HG02610 (cell line): ENCODE data around the gene BHLHE41.

ENCODE experiments used
- ATAC-seq: cut with Tn5 transposase; IDR thresholded peaks from one replicate; pipeline ENCODE4 v1.9.1; 2021; ENCODE audit warnings: mild to moderate bottlenecking, moderate library complexity; ENCODE audit not compliant: unreplicated experiment

BHLHE41 gene

DNA sequence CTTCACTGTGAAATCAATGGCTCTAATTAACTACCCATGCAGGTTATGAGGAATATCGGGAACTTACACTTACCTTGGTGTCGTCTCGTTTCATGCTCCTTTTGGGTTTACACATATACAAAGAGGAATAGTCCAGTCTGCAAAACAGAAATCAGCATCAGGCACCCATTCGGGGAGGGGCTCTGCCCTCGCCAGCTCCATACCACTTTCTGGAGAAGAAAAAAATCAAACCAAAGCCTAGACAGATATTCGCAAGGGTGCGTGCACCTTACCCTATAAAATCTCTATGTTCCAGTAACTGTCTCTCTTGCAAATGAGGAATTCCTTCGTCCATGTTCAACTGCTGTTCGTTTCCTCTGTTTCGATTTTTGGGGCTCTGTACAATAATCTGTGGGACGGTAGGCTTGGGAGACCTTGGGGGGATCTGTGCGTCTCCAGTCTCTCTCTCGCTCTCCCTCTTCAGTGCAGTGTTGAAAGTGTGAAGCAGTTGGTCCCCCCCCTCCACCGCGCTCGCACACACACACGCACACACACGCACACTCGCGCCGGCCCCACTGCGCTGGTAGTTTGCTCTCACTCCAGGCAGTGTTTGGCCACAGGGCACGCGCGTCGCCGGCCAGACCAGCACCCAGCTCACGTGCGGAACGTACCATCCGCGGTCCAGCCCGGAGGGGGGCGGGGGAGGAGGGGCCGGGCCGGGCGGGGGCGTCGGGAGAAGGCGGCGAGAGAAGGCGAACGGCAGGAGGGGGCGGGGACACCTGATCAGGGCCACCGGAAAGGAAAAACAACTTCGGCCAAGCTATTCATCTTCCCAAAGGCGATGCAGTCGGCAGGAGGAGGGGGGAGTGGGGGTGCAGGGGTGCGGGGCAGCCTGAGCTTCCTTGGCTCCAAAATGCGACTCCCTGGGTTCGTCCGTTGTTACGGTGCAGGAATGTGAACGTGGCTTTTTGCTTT is at the start of gene BHLHE41:
BHLHE41 (minus strand) TSS at position 592 of the 954 bp plus-strand sequence; CDS start at position 334, 258 bp downstream.
- no peak for ATAC-seq

DNA sequence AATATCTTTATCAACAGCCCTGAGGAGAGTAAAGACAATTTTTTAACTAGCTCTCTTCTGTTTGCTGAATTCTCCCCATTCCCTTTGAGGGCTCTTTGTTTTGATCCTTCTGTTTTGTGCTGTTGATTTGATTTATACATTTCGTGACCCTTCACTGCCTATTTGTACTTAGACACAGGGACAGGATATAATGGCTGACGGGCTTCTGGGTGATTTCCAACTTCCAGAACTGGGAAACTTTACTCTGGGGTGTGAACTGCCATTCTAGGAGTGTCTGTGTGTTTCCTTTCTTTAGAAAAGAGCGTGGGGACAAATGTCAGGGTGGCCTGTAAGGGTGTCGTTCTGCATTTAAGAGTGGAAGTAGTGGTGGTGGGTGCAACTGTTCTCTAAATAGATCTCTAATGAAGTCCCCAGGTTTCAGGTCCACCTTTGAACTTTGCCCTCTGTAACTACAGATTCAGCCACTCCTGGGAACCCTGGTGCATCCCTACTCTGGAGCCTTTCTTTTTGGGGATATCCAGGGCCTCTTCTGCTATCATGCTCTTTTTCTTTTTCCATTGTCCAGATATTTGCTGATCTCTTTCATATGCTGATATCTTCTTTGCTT is 48.2 kb upstream of the BHLHE41 start:
- ATAC-seq, result no peak

DNA sequence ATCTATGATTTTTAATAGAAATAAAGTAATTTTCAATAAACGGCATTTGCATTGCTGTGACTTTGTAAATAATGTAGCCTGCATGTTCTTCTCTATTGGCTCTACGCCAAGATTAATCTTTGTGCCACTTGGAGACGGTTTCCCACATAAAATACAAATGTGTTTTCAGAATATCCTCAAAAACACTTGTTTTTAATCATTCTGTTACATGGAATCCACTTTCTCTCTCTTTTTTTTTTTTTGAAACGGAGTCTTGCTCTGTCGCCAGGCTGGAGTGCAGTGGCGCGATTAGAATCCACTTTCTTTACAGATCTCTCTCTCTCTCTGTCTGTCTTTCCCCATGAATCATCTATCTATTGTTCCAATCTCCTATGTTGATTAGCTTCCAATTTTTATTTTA is 47.7 kb upstream of the BHLHE41 start:
- ATAC-seq, result no peak

DNA sequence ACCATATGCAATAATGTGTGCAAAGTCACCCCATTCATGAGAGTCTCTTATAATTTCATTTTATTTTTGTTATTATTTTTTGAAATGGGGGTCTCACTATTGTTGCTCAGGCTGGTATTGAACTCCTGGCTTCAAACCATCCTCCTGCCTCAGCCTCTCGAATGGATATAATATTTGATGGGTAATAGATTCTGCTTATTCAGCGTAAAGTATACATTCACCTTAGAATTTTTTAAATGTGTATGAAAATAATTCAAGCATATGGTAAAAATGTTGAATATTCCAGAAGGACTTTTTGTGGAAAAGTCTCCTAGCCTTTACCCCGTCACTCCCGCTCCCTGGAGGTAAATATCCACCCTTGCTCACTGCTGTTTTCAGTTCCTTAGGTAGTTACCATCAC is 47.2 kb upstream of the BHLHE41 start:
- ATAC-seq, result no peak

DNA sequence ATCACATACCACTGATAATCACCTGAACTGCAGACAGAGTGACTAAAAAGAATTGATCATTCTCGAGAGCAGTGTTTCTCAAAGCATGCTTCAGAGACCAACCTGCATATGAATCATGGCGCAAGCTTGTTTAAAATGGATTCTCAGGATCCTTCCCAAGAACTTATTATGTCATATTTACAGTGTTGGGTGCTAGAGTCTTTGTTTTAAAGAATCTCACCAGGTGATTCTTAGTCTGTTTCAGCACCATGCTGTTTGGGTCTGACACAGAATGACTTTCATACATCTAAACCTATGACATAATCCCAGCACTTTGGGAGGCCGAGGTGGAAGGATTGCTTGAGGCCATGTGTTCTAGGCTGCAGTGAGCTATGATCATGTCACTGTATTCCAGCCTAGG is 39.3 kb upstream of the BHLHE41 start:
- ATAC-seq, result no peak

DNA sequence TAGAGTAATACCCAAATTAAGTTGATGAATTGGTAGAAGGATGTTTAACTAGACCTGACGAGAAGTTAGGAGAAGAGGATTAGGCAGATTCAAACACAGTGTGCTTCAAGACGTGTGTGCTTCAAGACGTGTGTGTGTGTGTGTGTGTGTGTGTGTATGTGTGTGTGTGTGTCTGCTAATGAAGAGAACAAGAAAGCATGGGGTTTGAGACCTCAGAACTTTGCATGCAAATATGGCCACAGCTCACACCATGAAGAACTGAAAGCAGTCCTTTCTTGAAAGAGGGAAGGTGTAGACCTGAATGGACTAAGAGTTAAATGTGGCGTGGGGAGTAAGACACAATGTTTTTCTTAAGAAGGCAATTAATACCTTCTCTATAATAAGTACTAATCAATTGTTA is 38.1 kb upstream of the BHLHE41 start:
- peak; percentile 79 for ATAC-seq

DNA sequence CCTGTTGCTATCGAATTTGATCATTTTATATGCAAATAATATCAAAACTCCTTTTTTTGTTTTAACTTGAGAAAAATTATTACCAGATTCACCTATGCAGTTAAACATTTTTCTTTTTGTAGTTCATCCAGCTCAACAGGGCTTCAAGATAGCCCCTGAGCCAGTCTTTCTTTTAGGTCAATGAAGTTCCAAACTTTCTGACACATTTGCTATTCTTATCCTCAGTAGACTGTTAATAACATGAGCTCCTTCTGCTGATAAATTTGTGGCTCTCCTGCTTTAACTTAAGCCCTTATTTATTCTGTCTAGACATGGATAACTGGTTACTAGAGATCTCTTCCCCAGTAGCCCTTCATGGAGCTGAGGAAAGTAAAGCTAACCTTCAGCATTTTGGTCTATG is 37.3 kb upstream of the BHLHE41 start:
- no peak for ATAC-seq

DNA sequence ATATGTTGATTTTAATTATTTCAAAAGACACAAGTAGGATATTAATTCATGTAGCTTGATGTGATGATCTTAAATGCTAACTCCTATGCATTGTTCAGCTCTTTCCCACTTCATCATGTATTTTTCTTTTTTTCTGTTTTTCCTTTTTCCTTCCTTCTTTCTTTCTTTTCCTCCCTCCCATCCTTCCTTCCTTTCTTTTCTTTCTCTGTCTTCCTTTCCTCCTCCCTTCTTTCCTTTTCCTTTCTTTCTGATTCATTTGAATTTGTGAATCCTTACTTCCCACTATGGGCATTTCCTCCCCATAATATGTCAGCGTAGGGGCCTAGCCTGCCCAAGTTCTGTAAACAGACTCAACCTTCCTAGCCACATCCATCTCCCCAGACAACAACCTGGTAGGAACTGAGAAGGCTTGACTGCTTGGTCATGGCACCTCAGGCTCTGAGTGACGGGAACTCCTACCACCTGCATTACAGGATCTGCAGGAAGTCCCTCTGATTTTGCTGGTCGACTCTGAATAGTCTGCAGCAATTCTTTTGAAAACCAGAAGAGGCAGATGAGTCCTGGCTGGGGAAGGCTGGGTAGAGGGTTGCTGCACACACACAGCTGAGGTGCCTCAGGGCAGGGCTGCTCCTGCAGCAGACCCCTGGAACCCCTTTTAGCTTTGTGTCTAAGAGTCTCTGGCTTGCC is 33.4 kb upstream of the BHLHE41 start:
- no peak for ATAC-seq

DNA sequence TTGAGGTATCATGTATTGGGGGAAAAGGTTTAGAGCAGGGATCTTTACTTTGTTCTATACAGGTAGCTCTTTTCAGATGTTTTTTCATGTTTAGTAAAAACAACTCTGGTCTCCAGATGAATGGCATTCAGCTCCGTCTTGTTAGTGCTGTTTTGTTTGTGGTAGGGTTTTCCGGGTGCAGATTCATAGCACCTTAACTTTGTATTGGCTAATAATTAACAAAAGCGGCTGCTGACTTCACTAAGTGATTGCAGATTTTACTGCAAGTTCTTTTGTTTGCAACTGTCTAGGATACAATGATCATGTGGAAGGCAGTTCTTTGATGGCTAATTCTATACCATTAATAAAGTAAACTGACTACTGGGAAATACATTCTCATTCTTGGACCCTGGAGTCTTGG is 32.2 kb upstream of the BHLHE41 start:
- peak; percentile 0 for ATAC-seq

DNA sequence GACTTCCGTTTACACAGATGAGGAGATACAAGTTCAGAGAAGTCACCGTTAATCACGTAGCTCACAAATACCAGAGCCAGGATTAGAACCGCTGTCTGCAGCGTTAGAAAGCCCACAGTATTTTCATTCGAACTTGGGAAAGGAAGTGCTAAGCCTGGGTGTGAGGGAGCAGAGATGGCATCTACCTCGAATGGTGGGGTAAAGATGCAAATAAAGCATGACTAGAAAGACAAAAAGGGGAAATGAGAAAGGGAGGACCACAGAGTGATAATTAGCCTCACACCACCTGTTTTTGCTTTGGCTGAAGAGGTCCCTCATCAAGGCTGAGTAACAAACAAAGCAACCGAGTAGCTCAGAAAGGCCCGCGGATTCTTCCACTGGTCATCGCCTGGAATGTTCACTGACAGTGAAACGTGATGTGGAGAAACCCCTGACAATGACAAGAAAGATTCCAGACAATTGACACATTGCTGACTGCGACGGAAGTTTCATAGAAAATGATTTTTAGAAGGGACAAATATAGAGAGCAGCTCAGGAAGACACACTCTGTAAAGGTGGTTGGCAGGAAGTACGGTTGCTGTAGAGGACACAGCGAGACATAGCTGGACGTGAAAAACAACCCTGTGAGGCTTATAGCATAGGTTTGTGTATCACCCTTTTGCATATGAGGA is 31.5 kb upstream of the BHLHE41 start:
- ATAC-seq, result peak; percentile 91

DNA sequence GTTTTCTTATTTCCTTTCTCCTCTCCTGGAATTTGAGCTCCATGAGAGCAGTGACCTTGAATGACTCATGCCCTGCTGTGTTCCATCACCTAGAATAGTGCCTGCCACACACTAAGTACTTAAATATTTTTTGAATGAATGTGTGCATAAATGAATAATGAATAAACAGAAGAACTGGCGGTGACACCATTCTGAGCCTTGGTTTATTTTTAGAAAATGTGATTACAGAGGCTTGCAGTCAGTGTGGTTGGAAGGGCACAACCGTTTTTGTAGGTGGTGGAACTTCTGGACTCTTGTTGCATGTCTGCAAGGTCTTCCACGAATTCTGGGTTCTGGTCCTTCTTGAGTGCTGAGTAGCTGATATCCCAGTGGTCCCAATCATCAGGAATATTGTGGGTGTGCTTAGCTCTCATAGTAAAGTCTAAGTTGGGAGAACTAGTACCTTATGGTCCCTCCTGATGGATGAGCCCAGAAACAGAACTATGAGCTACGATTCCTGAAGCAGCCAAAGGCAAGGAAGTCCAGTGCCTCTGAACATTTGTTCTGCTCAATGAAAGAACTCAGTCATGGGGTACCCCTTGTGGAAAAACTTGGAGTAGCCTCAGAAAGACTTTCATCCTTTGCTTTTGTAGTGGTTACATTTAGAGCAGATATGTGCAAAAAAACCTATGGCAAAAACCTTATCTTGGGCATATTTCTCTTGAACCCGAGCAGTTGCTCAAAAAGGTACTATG is 28.8 kb upstream of the BHLHE41 start:
- no peak for ATAC-seq

DNA sequence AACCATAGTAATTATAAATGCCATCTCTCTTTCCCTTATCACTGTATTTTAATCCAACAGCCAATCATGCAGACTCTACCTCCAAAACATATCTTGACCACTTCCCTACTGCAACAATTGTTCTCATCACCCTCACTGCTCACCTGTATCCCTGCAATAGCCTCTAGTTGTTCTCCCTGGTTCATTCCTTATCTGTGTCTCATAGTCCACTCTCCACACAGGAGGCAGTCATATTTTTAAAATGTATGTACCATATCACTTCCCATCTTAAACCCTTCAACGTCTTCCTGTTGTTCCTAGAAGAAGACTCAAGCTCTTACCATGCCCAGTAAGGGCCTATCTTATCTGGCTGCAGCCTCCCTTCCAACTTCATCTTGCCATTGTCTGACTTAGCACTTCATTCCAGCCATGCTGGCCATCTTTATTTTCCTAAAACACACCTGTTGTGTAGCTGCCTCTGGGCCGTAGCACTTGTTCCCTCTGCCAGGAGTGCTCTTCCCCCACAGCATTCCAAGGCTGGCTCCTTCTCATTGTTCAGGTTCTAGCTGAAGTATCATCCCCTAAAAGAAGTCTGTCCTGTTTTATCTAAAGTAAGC is 27.8 kb upstream of the BHLHE41 start:
- no peak for ATAC-seq

DNA sequence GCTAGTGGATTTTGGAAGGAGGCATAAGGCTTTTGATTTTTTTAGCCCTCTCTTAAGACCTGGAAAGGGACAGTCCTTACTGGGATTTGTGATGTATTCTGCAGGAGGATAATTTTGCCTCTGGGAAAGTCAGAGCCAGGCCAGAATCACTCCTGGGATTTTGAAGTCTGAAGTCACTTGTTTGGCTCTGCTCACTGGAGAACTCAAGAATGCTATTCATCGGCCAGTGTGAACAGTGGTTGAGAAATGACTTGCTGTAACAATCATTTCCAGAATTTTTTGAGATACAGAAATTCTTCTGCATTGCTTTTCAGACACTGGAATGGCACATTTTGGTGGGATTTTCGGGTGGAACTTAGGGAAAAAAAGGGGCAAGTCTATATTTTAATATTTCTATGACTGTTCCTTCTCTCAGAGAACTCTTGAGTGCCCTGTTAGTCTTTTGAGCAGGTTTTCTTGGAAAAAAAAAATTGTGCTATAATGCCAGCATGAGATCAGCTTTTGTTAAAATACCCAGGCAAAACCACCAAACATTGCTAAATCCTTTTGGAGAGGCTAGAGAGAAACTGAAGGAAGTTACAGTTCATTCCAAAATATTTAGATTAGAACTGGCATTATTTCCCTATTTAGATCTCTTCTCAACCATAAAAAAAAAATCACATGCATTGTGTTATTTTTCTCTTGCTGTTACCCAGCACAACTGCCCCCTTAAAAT is 26.1 kb upstream of the BHLHE41 start:
- ATAC-seq, result no peak

DNA sequence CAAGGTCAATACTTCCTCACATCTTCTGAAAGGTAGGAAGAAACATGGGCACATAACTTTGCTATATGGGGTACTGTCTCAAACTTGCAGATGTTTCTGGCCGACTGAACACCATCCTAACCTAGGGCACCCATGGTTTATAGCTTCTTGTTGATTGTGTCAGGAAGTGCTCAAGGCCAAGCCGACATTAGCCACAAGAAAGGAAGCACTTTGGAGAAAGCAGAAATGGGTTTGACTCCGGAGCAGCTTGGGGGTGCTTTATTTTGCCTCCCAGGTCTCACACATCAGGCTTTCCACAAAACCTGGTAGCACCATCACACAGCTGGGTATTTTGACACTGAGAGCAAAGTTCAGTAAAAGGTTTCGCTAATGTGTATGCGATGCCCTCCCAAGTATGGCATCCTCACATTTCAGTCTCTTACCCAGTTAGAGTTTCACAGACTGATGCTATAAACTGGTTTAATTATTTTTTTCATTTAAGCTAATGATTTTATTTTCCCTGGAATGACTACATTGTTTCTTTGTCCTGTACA is 25.2 kb upstream of the BHLHE41 start:
- no peak for ATAC-seq

DNA sequence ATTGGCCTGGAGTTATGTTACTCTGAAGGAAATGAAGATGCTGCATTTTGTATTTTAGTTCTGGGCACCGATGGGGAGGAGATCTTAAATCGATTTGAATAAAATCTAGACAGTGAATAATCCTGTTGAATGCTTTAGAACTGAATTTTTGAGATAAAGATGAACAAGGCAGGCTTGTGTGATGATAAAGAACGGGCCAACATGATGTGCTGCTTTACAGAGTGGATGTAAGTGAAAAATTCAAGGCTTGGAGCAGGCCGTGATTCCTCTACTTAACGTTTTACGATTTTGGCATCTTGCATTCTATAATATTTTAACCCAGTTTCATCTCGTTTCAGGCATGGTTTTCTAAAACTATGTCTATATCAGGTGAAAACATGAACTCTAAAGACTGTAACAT is 23.5 kb upstream of the BHLHE41 start:
- no peak for ATAC-seq

DNA sequence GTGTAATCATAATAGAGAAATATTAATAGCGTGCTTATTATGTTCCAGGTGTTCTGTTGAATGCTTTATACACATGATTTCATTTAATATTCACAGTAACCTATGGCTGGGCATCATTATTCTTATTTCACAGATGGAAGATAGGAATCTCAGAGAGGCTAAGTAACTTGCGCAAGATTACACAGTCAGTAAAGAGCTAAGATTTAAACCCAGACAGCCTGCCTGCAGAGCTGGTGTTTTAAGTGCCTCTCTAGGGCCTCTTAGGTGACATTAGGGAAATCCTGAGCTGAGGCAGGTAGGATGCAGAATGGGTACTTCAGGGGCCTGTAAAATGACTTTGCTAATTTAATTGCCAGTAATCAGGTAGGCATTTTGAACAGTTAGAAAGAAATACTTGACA is 18.5 kb upstream of the BHLHE41 start:
- ATAC-seq, result no peak

DNA sequence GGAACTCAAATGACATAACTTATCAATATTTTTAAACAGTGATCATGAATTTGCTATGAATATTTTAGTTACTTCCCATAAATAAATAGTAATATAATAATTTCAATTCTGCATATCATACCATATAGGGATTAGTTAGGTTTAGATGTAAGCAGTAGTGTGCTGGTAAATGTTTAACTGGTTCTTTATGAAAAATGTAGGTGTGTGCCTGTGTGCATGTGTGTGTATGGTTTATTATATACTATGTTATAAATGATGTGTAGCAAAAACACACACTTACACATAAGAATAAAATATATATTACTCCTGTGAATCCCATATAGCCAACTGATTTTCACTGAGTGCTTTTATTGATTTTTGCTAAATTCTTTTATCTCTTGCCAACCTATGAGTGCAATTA is 14.0 kb upstream of the BHLHE41 start:
- ATAC-seq, result no peak

DNA sequence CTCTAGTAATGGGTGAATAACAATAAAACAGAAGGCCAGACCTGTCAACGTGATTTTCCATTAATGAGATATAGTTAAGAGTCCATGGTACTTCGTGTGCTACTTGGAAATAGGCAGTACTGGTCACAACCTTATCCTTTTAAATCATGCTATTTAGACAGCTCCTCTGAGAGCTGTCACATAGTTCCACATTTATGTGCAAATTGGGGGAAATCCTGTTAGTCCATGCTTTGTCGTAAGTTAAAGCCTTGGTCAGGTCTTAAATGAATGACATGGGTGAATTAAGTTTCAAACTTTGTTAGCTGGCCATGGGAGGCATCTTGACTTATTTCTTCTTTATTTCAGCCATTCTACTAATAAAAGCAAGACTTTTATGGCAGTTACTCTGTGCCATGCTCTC is 11.9 kb upstream of the BHLHE41 start:
- ATAC-seq, result no peak

DNA sequence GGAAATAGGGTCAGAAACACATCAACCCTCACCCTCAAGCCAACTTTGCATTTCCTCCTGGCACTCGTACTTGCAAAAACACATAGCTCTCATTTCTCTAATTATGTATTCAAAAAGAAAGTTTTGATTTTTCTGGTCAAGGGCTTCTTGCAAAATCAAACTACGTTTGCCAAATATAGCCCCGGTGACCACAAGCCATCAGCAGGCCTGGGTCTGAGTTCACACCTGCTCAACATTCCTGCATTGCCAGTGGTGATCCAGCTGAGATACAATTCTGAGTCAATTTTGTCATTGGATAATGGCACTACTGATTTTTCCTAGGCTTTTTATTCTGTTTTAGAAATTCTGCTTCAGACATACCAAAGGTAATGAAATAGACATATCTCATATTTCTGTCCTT is 10.7 kb upstream of the BHLHE41 start:
- ATAC-seq, result no peak
